Stimulated activated CD8-positive, alpha-beta memory T cell treated with anti-CD3 and anti-CD28 coated beads, Interleukin-7, amount 100 ng/mL, for 1 hour (primary cell): ENCODE measurements around the gene MLYCD.

ENCODE experiments used
- DNase-seq, 2 donors: peaks; one replicate each; pipeline ENCODE4 v3.0.0-alpha.2; 2020; ENCODE audit warnings: low read depth in 2 of 2

MLYCD gene

GRCh38 chr16:83968891-83969649, 70.2 kb downstream of the MLYCD start:
- DNase-seq = no peak

GRCh38 chr16:83969771-83970429, 71.0 kb downstream of the MLYCD start:
- no peak for DNase-seq

DNA sequence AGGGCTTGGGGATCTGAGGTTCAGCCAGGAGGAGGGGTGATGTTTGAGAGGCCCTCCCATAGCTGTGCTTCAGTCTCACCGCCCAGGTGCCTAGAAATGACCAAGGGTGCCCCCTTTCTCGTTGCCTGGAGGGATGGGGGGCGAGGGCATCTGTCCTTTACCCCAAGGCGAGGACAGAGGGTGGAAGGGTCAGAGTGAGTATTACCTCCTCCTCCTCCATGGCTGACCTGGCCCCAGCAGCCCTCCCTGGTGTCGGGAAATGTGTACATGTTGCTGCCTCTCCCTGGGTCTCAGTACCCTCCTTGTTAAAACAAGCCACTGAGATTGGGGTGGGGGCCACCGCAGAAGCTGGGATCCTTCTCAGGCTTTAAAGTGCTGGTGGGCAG, 71.5 kb downstream of the MLYCD start:
- DNase-seq = no peak

GRCh38 chr16:83971165-83972130, 72.5 kb downstream of the MLYCD start:
- no peak for DNase-seq

GRCh38 chr16:83972256-83973008, 73.5 kb downstream of the MLYCD start:
- no peak for DNase-seq

- no peak for DNase-seq
Measured at GRCh38 chr16:83973077-83973476, 74.2 kb downstream of the MLYCD start.

DNA sequence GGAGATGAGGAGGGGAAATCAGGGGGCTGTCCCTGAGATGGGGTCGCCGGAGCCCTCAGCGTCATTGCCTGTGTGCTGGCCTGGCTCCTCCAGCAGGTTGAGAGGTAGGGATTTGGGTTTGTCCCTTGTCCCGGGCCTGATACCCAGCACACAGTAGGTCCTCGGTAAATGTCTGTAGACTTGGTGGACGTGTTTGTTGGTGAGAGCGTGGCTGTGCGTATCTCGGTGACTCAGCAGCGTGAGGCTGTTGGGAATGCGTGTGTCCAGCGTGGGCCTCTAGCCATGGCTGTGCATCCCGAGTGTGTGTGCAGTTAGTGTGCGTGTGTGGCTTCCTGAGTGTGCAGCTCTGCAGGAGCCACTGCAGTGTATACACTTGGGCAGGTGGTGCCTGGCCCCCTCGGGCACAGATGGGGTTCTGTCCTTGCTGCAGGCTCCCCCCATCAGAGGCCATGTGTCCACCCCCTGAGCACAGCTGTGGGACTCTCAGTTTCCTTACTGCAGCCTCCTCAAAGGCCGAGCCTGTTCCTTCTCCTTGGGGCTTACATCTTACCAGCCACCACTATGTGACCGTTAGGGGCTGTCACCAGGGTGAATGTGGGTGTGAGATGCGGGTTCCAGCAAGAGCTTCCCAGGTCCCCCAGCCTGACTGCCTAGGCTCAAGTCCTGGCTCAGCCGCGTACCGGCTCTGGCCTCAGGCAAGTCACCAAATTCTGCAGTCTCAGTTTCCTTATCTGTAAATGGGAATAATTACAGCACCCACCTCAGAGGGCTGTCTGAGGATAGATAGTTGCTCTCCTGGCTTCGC, 74.9 kb downstream of the MLYCD start:
- DNase-seq = no peak

DNA sequence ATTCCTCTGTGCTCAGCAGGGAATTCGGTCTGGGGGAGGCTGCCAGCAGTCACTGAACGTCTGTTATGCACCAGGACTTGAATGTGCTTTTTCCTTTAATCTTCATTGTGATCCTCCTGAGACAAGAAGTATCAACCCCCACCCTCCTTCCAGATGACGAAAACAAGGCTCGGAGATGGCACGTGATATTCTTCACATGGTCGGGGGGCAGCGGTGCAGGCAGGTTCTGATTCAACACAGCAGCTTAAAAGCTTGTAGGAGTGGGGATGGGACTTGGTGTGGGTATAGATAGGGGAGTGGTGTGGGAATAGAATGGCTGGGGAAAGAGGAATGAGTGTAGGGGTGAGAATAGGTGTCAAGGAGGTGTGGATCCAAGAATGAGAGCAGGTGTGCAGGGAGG, 75.6 kb downstream of the MLYCD start:
- no peak for DNase-seq

DNA sequence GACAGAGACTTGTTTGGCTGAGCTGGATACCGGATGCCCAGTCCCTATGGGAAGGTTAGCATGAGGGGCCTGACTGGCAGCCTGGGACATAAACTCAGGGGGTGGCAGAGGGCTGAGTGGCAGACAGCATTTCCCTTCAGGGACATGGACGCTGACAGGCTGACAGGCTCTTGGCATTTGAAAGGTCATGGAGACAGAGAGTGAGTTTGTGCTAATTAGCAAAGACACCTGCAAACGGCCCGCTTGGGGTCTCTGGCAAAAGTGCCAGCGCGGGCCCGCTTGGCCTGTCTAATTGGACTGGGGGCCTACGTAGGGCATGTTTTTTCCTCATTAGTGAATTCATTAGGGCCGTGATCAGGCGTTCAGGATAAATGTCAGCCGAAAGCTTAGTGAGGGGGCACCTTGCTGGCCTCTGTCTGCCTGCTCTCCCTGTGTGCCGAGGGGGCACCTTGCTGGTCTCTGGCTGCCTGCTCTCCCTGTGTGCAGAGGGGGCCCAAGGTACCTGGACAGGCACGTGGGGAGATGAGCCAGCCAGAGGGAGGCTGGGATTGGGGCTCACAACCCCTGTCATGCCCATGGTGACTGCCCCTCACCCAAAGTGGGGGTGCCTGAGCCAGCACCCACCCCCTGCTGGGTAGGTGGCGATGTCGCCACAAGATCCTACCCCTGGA, 76.8 kb downstream of the MLYCD start:
- no peak for DNase-seq
